ENCODE measurements around the gene PRR7. TPM values are rescaled to one million over a fixed set of nuclear protein-coding genes. Genes with fewer than 3 reads are reported as not detected.
A peak's percentile ranks its signal among the peaks of the same experiment; 100 is the strongest.

Gene PRR7
- total RNA-seq, 4 donors from 2014 or later = 1.6 to 2.7 (median 2.2) TPM; not detected in 1

DNA sequence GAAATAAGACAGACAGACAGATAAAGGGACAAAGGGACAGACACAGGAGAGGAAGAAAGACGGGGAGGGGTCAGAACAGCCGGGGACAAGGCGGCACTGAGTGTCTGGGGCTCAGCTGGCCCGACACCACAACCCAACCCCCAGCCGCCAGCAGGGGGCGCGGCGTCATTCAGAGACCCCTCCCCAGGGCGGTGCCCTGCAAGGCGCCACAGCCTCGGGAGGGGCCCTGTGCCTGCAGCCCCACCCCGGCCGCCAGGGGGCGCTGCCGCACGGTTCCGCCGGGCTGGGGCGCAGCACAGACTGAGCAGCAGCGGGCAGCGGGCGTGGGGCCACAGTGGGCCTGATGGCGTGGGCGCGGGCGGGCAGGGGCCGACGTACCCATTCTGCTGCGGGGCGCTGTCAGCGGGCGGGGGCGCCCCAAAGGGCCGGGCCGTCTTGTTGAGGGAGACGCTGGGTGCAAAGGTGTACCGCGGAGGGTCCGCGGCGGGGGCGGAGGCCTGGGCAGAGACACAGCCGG is 44.9 kb downstream of the PRR7 start:
- Histone ChIP-seq H3K27me3 (no peaks in the 10 kb centered on the region), H3K4me1 (peaks cover 5 to 98% (median 69%) of the 10 kb centered on the region in 3 donors), H3K36me3 (peaks cover 0 to 63% of the 10 kb centered on the region in 2 donors), H3K4me3 (peak overlapping the region in 1 of 2 donors; percentile 97), H3K27ac (peak overlapping the region; percentile 96 to 99 (median 99)), H3K9me3 (no peaks in the 10 kb centered on the region)
- no peak for TF ChIP-seq POLR2AphosphoS5 (IDR thresholded peaks at IDR 0.05)
- TF ChIP-seq, protein P1, sequence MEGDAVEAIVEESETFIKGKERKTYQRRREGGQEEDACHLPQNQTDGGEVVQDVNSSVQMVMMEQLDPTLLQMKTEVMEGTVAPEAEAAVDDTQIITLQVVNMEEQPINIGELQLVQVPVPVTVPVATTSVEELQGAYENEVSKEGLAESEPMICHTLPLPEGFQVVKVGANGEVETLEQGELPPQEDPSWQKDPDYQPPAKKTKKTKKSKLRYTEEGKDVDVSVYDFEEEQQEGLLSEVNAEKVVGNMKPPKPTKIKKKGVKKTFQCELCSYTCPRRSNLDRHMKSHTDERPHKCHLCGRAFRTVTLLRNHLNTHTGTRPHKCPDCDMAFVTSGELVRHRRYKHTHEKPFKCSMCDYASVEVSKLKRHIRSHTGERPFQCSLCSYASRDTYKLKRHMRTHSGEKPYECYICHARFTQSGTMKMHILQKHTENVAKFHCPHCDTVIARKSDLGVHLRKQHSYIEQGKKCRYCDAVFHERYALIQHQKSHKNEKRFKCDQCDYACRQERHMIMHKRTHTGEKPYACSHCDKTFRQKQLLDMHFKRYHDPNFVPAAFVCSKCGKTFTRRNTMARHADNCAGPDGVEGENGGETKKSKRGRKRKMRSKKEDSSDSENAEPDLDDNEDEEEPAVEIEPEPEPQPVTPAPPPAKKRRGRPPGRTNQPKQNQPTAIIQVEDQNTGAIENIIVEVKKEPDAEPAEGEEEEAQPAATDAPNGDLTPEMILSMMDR (IDR thresholded peaks at IDR 0.05) = peak in 3 of 4 experiments; percentile 92 to 97 (median 95)
- WGBS, 2 donors (ENCODE audit: low coverage in 1 of 2) = 19 to 61% methylated on average over 8 to 12 of the region's 43 CpGs
- peak; percentile 29 for ATAC-seq

DNA sequence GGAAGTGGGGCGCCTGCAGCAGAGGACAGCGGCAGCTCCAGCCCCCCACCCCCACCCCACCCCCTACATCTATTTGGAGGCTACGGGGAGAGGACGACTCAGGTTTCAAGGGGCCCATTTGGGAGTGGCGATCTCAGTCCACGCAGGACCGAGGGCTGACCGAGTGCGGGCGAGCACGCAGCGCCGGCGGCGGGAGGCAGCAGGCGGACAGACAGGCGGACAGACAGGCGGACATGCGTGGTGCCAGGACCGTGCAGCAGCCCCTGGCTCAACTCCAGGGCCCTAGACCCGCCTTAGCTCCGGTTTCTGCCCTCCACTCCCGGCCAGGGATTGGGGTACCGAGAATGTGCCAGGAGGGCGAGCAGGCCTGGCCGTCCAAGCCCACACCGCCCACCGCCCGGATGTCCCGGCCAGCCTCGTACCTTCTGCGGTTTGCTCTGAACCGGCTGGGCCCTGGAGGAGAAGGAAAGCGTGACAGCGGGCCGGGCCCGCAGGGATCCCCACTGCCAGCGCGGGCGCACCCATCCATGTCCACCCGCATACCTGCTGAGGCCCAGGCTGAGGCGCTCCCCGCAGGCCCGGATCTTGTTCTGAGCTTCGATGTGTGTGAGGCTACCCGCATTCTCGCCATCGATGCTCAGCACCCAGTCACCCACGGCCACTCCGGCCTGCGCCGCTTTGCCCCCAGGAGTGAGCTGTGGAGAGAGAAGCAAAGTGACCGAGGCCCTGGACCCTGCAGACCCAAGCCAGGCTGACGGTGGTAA is 45.6 kb downstream of the PRR7 start:
- H3K4me1 ChIP-seq = peaks cover 5 to 96% (median 69%) of the 10 kb centered on the region in 3 donors
- 50% methylated on average over 13 of the region's 54 CpGs; no CpG with 5 or more reads in 1 of the 2 donors for WGBS, 2 donors (ENCODE audit: low coverage in 1 of 2)
- no peaks in the 10 kb centered on the region for H3K27me3 ChIP-seq
- peak overlapping the region; percentile 96 to 99 (median 99) for H3K27ac ChIP-seq
- peaks cover 0 to 58% of the 10 kb centered on the region in 2 donors for H3K36me3 ChIP-seq
- H3K4me3 ChIP-seq = peak overlapping the region in 1 of 2 donors; percentile 97
- H3K9me3 ChIP-seq = no peaks in the 10 kb centered on the region
- no peak for ATAC-seq
- TF ChIP-seq, protein P1 (IDR thresholded peaks at IDR 0.05) = no peak
- TF ChIP-seq POLR2A (IDR thresholded peaks at IDR 0.05) (no peak), EP300 (IDR thresholded peaks at IDR 0.05) (no peak), POLR2AphosphoS5 (IDR thresholded peaks at IDR 0.05) (peak; percentile 4)

DNA sequence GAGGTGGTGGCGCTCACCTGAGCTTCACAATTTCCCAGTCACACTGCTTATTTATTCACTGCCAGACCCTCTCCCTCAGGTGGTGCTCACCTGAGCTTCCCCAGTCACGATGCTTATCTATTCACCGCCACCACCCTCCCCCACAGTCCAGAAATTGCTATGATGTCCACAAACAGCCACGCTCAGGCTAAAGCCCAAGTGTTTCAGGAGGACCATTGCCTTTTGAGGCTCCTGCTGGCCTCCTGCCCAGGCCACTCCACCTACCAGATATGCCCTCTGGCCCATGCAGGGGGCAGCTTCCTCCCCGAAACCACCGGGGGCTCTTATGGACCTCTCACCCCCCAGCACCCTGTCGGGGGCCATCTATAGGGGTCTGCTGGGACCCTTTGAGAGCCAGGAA is 46.2 kb downstream of the PRR7 start:
- no peak for ATAC-seq
- H3K36me3 ChIP-seq = peaks cover 0 to 52% of the 10 kb centered on the region in 2 donors

DNA sequence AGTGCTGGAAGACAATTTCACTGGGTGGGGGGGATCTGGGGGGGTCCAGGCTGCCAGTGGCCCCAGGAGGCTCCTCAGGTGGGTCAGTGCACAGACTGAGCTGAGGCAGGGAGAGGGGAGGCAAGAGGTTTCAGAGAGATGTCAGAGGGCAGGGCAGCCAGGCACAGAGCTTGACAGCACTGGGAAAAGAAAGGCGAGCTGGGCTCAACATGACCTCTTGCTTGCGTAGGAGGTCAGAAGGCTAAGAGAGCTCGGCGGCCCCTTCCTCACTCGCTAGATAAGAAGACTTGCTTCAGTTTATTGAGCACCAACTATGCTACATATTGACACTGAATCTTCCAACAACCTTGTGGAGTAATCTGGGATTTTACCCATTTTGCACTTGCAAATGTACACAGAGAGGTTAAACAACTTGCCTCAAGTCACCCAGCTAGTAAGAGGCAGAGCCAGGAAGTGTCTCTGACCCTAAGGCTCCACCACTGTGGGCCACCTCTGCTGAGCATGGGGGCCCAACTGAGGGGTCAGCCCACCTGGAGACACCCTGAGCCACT is 47.3 kb downstream of the PRR7 start:
- Histone ChIP-seq H3K27ac (peak overlapping the region; percentile 96 to 99 (median 99)), H3K4me3 (peak overlapping the region in 1 of 2 donors; percentile 97), H3K9me3 (no peaks in the 10 kb centered on the region), H3K4me1 (peaks cover 5 to 91% (median 75%) of the 10 kb centered on the region in 3 donors), H3K27me3 (no peaks in the 10 kb centered on the region), H3K36me3 (peaks cover 0 to 41% of the 10 kb centered on the region in 2 donors)
- WGBS, 2 donors (ENCODE audit: low coverage in 1 of 2) = 27 to 43% methylated on average over 2 to 3 of the region's 5 CpGs
- TF ChIP-seq POLR2AphosphoS5 (IDR thresholded peaks at IDR 0.05) = no peak
- TF ChIP-seq EP300 (IDR thresholded peaks at IDR 0.05) = no peak
- TF ChIP-seq, protein P1 (IDR thresholded peaks at IDR 0.05) = no peak
- no peak for TF ChIP-seq POLR2A (IDR thresholded peaks at IDR 0.05)
- no peak for ATAC-seq

More for the DNA sequence above, 46.2 kb downstream of the PRR7 start:
- Histone ChIP-seq H3K27me3 (no peaks in the 10 kb centered on the region), H3K4me1 (peaks cover 5 to 91% (median 70%) of the 10 kb centered on the region in 3 donors), H3K4me3 (peak overlapping the region in 1 of 2 donors; percentile 97), H3K9me3 (no peaks in the 10 kb centered on the region), H3K27ac (peak overlapping the region; percentile 96 to 99 (median 99))
- WGBS, 2 donors (ENCODE audit: low coverage in 1 of 2) = 84% methylated on average over 3 of the region's 7 CpGs; no CpG with 5 or more reads in 1 of the 2 donors
- TF ChIP-seq EP300 (IDR thresholded peaks at IDR 0.05) (no peak), POLR2AphosphoS5 (IDR thresholded peaks at IDR 0.05) (peak; percentile 2)
